Activated B cell treated with CpG ODN at 0.5 μM for 24 hours (primary cell): ENCODE measurements around the gene PRICKLE3. TPM values are rescaled to one million over a fixed set of nuclear protein-coding genes. Genes with fewer than 3 reads are reported as not detected.
A peak's percentile ranks its signal among the peaks of the same experiment; 100 is the strongest.

ENCODE experiments used
- ATAC-seq: fragments of 200-7000 bp; cut with Tn5 transposase; one replicate; pipeline ENCODE4 v1.10.0; 2021; ENCODE audit warnings: low read depth, mild to moderate bottlenecking, moderate library complexity
- CTCF ChIA-PET: fragments of 350-600 bp; sonication (Branson Sonifier 250); formaldehyde crosslinking; loops from one replicate; lab custom pipeline; 2021; ENCODE audit warnings: antibody characterized with exemption; lab: Charles Lee
- POLR2A ChIA-PET: fragments of 350-600 bp; sonication (Branson Sonifier 250); formaldehyde crosslinking; loops from one replicate; lab custom pipeline; 2021; ENCODE audit warnings: antibody characterized with exemption; lab: Charles Lee
- DNase-seq: peaks from one replicate; pipeline ENCODE4 v3.0.0; 2022
- H3K27ac Mint-ChIP-seq: one replicate; pipeline ENCODE4 v1.8.0; 2020; ENCODE audit warnings: mixed read lengths
- H3K27me3 Mint-ChIP-seq: one replicate; pipeline ENCODE4 v1.8.0; 2021; ENCODE audit warnings: mixed read lengths
- H3K36me3 Mint-ChIP-seq: one replicate; pipeline ENCODE4 v1.8.0; 2021; ENCODE audit warnings: low read depth, mixed read lengths
- H3K4me1 Mint-ChIP-seq: one replicate; pipeline ENCODE4 v1.8.0; 2021; ENCODE audit warnings: mixed read lengths
- H3K4me3 Mint-ChIP-seq: one replicate; pipeline ENCODE4 v1.8.0; 2020; ENCODE audit warnings: mild to moderate bottlenecking, mixed read lengths
- H3K9me3 Mint-ChIP-seq: one replicate; pipeline ENCODE4 v1.8.0; 2020; ENCODE audit warnings: mixed read lengths
- CTCF ChIP-seq: fragments of 200-600 bp; IDR thresholded peaks from one replicate; pipeline ENCODE4 v1.8.0; 2022; ENCODE audit warnings: antibody characterized with exemption, mild to moderate bottlenecking
- intact Hi-C: fragments of 100-400 bp; cut with micrococcal nuclease; formaldehyde crosslinking; loops from one replicate; pipeline ENCODE4 v1.15.1; 2024
- total RNA-seq: library from RNA; stranded (reverse); gene quantifications from 2 replicates; pipeline ENCODE4 v1.2.3, GENCODE V29; 2022

Gene PRICKLE3
- 11.8 and 13.8 TPM in 2 replicates for total RNA-seq

- ChIA-PET POLR2A (interaction anchor here (0.6 to 0.9 kb wide), 3 partner anchors 23 to 1340 kb away, joined by 3 to 8 read pairs (median 3); no protein-coding TSS in a partner anchor), CTCF (no interaction called here)
- Mint-ChIP-seq H3K36me3 (peaks cover 10% of the 10 kb centered on the region), H3K27me3 (no peaks in the 10 kb centered on the region), H3K4me1 (peaks cover 34% of the 10 kb centered on the region), H3K4me3 (peak within 1 kb of the TSS; percentile 79), H3K9me3 (no peaks in the 10 kb centered on the region), H3K27ac (peak within 1 kb of the TSS; percentile 82)
- TF ChIP-seq CTCF: no peak
- intact Hi-C loops: loop anchor here (1.0 kb wide), 2 partner anchors 14 to 20 kb away; no protein-coding TSS in a partner anchor
- DNase-seq (peak; percentile 68), ATAC-seq (peak; percentile 25)
These were observed at the start of gene PRICKLE3 for GRCh38 chrX:49186125-49187027. TSS of gene PRICKLE3 (minus strand) at chrX:49186373. CDS start at chrX:49186297, 76 bp downstream.

- peaks cover 31% of the 10 kb centered on the region for H3K4me1 Mint-ChIP-seq
- ATAC-seq (no peak), DNase-seq (no peak)
- no peak overlapping the region for H3K4me3 Mint-ChIP-seq
- H3K27ac Mint-ChIP-seq: no peak overlapping the region
- H3K36me3 Mint-ChIP-seq: peaks cover 3% of the 10 kb centered on the region
- H3K27me3 Mint-ChIP-seq: no peaks in the 10 kb centered on the region
- TF ChIP-seq CTCF: no peak
- CTCF ChIA-PET: no interaction called here
- H3K9me3 Mint-ChIP-seq: no peaks in the 10 kb centered on the region
- intact Hi-C loops: no loop called here
- POLR2A ChIA-PET: interaction anchor here (1.6 kb wide), 1 partner anchor 35 kb away, joined by 8 read pairs; the partner anchor contains the start of gene PPP1R3F
These were observed 47.8 kb upstream of the PRICKLE3 start for GRCh38 chrX:49233887-49234555.

GRCh38 chrX:49233176-49233575 lies 47.0 kb upstream of the PRICKLE3 start, which contains the start of gene CACNA1F:
TSS of gene CACNA1F (minus strand) at chrX:49233340. CDS start at chrX:49233309, 31 bp downstream.
- H3K36me3 Mint-ChIP-seq: peaks cover 3% of the 10 kb centered on the region

GRCh38 chrX:49232525-49232924 lies 46.4 kb upstream of the PRICKLE3 start:
- Mint-ChIP-seq H3K27me3 (no peaks in the 10 kb centered on the region), H3K36me3 (peaks cover 3% of the 10 kb centered on the region), H3K4me3 (no peak overlapping the region), H3K27ac (no peak overlapping the region), H3K4me1 (peaks cover 31% of the 10 kb centered on the region), H3K9me3 (no peaks in the 10 kb centered on the region)
- TF ChIP-seq CTCF: no peak
- DNase-seq (no peak), ATAC-seq (no peak)
- CTCF ChIA-PET: no interaction called here
- intact Hi-C loops: no loop called here
- POLR2A ChIA-PET: no interaction called here

More at GRCh38 chrX:49233176-49233575, 47.0 kb upstream of the PRICKLE3 start, which contains the start of gene CACNA1F:
- Mint-ChIP-seq H3K27ac (no peak within 1 kb of the TSS), H3K9me3 (no peaks in the 10 kb centered on the region), H3K4me3 (no peak within 1 kb of the TSS), H3K4me1 (peaks cover 31% of the 10 kb centered on the region), H3K27me3 (no peaks in the 10 kb centered on the region)
- POLR2A ChIA-PET: interaction anchor here (0.6 kb wide), 1 partner anchor 153 kb away, joined by 5 read pairs; no protein-coding TSS in a partner anchor
- intact Hi-C loops: no loop called here
- no peak for DNase-seq
- CTCF ChIA-PET: no interaction called here
- no peak for TF ChIP-seq CTCF
- no peak for ATAC-seq
